GM12878 (cell line): Measurements from ENCODE around the gene PFKFB3. TPM values are rescaled to one million over a fixed set of nuclear protein-coding genes. Genes with fewer than 3 reads are reported as not detected.

ENCODE experiments used
- ATAC-seq: fragments of 200-7000 bp; cut with Tn5 transposase; 3 replicates; pipeline ENCODE4 v1.9.1; 2020; ENCODE audit warnings: mild to moderate bottlenecking, moderate library complexity
- BruUV-seq: library from RNA; stranded (reverse); fragments of 400-500 nt; replicated peaks from 2 replicates; lab custom pipeline; 2021; lab: Mats Ljungman, UMichigan
- CTCF ChIA-PET: fragments of 300-600 bp; sonication (Branson Sonifier 250); formaldehyde crosslinking; extraction: SDS; loops from one replicate; lab custom pipeline; 2021; ENCODE audit warnings: inconsistent platforms; lab: Yijun Ruan, JAX
- POLR2A ChIA-PET: fragments of 350-600 bp; formaldehyde crosslinking; extraction: SDS; loops from one replicate; lab custom pipeline; 2021; ENCODE audit warnings: inconsistent platforms; lab: Charles Lee
- RAD21 ChIA-PET: fragments of 300-600 bp; sonication (Branson Sonifier 250); formaldehyde crosslinking; loops from one replicate; lab custom pipeline; 2023; ENCODE audit warnings: antibody characterized with exemption; ENCODE audit not compliant: unreplicated experiment; lab: Charles Lee
- SMC1A ChIA-PET: fragments of 300-600 bp; sonication (Branson Sonifier 250); formaldehyde crosslinking; loops from one replicate; lab custom pipeline; 2023; ENCODE audit not compliant: unreplicated experiment, uncharacterized antibody; lab: Charles Lee
- DNase-seq: peaks from one replicate; pipeline ENCODE4 v3.0.0-alpha.2; 2011; ENCODE audit warnings: low read depth, low spot score
- FAIRE-seq: peaks from 3 replicates; lab custom pipeline; 2011; peaks lifted over from hg19 to GRCh38; lab: Jason Lieb, UNC
- H2AFZ ChIP-seq: 2 replicates; pipeline ENCODE4 v1.6.0; 2011; ENCODE audit warnings: low read depth, low read length, control low read depth; ENCODE audit not compliant: control insufficient read depth
- H3K27ac ChIP-seq: 2 replicates; pipeline ENCODE4 v1.5.1; 2011; ENCODE audit warnings: control low read depth; ENCODE audit not compliant: control insufficient read depth, insufficient read depth
- H3K27me3 ChIP-seq, 2 experiments: replicated peaks in 1 of 2; 2 replicates each; pipeline versions ENCODE4 v1.6.0 to v1.6.1; 2011; ENCODE audit warnings: low read length in 1 of 2; ENCODE audit not compliant: control insufficient read depth in 2 of 2, insufficient read depth in 2 of 2
- H3K36me3 ChIP-seq, 2 experiments: 2 replicates each; pipeline ENCODE4 v1.5.1; 2011; ENCODE audit warnings: low read length in 1 of 2; ENCODE audit not compliant: control insufficient read depth in 2 of 2, insufficient read depth in 2 of 2
- H3K4me1 ChIP-seq: 2 replicates; pipeline ENCODE4 v1.6.1; 2011; ENCODE audit warnings: mild to moderate bottlenecking, low read length, moderate library complexity, mixed read lengths; ENCODE audit not compliant: control insufficient read depth, insufficient read depth
- H3K4me2 ChIP-seq: 2 replicates; pipeline ENCODE4 v1.6.0; 2011; ENCODE audit warnings: control low read depth; ENCODE audit not compliant: control insufficient read depth, insufficient read depth
- H3K4me3 ChIP-seq: fragments of 200-600 bp; sonication (generic); 2 replicates; pipeline ENCODE4 v1.5.1; 2016
- H3K79me2 ChIP-seq: 2 replicates; pipeline ENCODE4 v1.6.0; 2011; ENCODE audit warnings: low read length; ENCODE audit not compliant: control insufficient read depth, insufficient read depth
- H3K9ac ChIP-seq: 2 replicates; pipeline ENCODE4 v1.8.0; 2011; ENCODE audit warnings: low read length, control low read depth, mixed read lengths; ENCODE audit not compliant: control insufficient read depth, insufficient read depth
- H3K9me3 ChIP-seq: replicated peaks from 3 replicates; pipeline ENCODE4 v1.5.1; 2011; ENCODE audit warnings: mild to moderate bottlenecking, low read length; ENCODE audit not compliant: control insufficient read depth, insufficient read depth
- H4K20me1 ChIP-seq: 2 replicates; pipeline ENCODE4 v1.6.0; 2011; ENCODE audit not compliant: control insufficient read depth, insufficient read depth
- POLR2AphosphoS5 ChIP-seq: IDR thresholded peaks from 2 replicates; pipeline ENCODE4 v1.6.1; 2011; ENCODE audit warnings: mild to moderate bottlenecking, low read length, inconsistent platforms
- WGBS: methylation state at CpG from one replicate; pipeline ENCODE4 v1.1.6; 2016; ENCODE audit warnings: low lambda C conversion rate; ENCODE audit not compliant: insufficient replicate concordance, insufficient coverage; ENCODE audit errors: missing lambda C conversion rate; 5-methylcytosine and 5-hydroxymethylcytosine counted together
- in situ Hi-C: fragments of 300-500 bp; cut with MboI; formaldehyde crosslinking; loops from 9 replicates; pipeline ENCODE4 v1.14.3; 2018; ENCODE audit warnings: mixed read lengths
- intact Hi-C: fragments of 100-400 bp; cut with micrococcal nuclease; formaldehyde crosslinking; loops from one replicate; pipeline ENCODE4 v1.14.2; 2022; ENCODE audit not compliant: unreplicated experiment
- polyA plus RNA-seq, 11 experiments: library from polyadenylated mRNA; depleted of rRNA in 4 of 11; unstranded in 6 of 11; stranded (reverse) in 5 of 11; fragments of >200 nt; fragmentation: Nextera tagmentation in 4 of 11; fragmentation: Illumina TruSeq in 1 of 11; extraction: Ambion mirVana in 4 of 11; extraction: Trizol in 1 of 11; gene quantifications; 1 replicate in 1 of 11; 2 replicates in 10 of 11; pipeline versions ENCODE4 v1.2.1 to v1.2.3, GENCODE V29; 2011 to 2016; ENCODE audit warnings: inconsistent platforms in 2 of 11, missing spikeins in 2 of 11, low read depth in 1 of 11
- total RNA-seq, 4 experiments: library from RNA; depleted of rRNA in 3 of 4; stranded (reverse); fragments of >200 nt in 3 of 4; fragmentation: Illumina TruSeq in 1 of 4; extraction: Trizol in 1 of 4; gene quantifications; 2 replicates each; pipeline versions ENCODE4 v1.2.1 to v1.2.3, GENCODE V29; 2013 to 2021
- TF ChIP-seq, protein P1 (sequence below): IDR thresholded peaks from 2 replicates; pipeline ENCODE4 v1.6.1; 2012; ENCODE audit warnings: low read depth, low read length, improper control_type of control experiment
- TF ChIP-seq, protein P2 (sequence below): fragments of 150-350 bp; IDR thresholded peaks from 2 replicates; pipeline ENCODE4 v1.6.1; 2016; ENCODE audit warnings: low read depth, low read length
- TF ChIP-seq, protein P3 (sequence below): IDR thresholded peaks from 2 replicates; pipeline ENCODE4 v1.6.1; 2012; ENCODE audit warnings: low read depth, low read length, improper control_type of control experiment

The PFKFB3 gene
- total and polyA plus RNA-seq, 10 of the 15 experiments (the other 5 are each of a cell fraction or from before 2014, with no cell fraction given) = 1.6 to 46.7 (median 13.7) TPM

GRCh38 chr10:6218692-6219493 lies 16.2 kb downstream of the PFKFB3 start:
- CTCF ChIA-PET = no interaction called here
- FAIRE-seq (no peak), ATAC-seq (no peak)
- in situ Hi-C loops = no loop called here
- Histone ChIP-seq H3K9me3 (no peaks in the 10 kb centered on the region), H3K4me3 (no peak overlapping the region), H3K4me2 (no peak overlapping the region), H3K4me1 (no peaks in the 10 kb centered on the region), H3K9ac (no peak overlapping the region), H3K79me2 (no peaks in the 10 kb centered on the region), H4K20me1 (no peaks in the 10 kb centered on the region), H3K27me3 (no peaks in the 10 kb centered on the region)
- intact Hi-C loops = no loop called here
- TF ChIP-seq, protein P1, sequence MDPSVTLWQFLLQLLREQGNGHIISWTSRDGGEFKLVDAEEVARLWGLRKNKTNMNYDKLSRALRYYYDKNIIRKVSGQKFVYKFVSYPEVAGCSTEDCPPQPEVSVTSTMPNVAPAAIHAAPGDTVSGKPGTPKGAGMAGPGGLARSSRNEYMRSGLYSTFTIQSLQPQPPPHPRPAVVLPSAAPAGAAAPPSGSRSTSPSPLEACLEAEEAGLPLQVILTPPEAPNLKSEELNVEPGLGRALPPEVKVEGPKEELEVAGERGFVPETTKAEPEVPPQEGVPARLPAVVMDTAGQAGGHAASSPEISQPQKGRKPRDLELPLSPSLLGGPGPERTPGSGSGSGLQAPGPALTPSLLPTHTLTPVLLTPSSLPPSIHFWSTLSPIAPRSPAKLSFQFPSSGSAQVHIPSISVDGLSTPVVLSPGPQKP = no peak
- TF ChIP-seq, protein P2, sequence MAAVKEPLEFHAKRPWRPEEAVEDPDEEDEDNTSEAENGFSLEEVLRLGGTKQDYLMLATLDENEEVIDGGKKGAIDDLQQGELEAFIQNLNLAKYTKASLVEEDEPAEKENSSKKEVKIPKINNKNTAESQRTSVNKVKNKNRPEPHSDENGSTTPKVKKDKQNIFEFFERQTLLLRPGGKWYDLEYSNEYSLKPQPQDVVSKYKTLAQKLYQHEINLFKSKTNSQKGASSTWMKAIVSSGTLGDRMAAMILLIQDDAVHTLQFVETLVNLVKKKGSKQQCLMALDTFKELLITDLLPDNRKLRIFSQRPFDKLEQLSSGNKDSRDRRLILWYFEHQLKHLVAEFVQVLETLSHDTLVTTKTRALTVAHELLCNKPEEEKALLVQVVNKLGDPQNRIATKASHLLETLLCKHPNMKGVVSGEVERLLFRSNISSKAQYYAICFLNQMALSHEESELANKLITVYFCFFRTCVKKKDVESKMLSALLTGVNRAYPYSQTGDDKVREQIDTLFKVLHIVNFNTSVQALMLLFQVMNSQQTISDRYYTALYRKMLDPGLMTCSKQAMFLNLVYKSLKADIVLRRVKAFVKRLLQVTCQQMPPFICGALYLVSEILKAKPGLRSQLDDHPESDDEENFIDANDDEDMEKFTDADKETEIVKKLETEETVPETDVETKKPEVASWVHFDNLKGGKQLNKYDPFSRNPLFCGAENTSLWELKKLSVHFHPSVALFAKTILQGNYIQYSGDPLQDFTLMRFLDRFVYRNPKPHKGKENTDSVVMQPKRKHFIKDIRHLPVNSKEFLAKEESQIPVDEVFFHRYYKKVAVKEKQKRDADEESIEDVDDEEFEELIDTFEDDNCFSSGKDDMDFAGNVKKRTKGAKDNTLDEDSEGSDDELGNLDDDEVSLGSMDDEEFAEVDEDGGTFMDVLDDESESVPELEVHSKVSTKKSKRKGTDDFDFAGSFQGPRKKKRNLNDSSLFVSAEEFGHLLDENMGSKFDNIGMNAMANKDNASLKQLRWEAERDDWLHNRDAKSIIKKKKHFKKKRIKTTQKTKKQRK = no peak
- TF ChIP-seq, protein P3, sequence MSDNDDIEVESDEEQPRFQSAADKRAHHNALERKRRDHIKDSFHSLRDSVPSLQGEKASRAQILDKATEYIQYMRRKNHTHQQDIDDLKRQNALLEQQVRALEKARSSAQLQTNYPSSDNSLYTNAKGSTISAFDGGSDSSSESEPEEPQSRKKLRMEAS = no peak
- peak; percentile 48; the same call in 1 of the 2 replicates for TF ChIP-seq POLR2AphosphoS5
- TF ChIP-seq, all 136 proteins: peak for 1
- BruUV-seq = TSS peak; percentile 5
- WGBS = 92% methylated on average over 19 of the region's 24 CpGs
- no peak overlapping the region for H3K27ac ChIP-seq
- H3K36me3 ChIP-seq = peaks cover 27 to 48% of the 10 kb centered on the region in 2 experiments; a peak in 3 of 4 replicates
- SMC1A ChIA-PET = interaction anchor here (1.1 to 2.0 kb wide), 4 partner anchors 77 to 191 kb away, joined by 3 to 6 read pairs (median 3); no protein-coding TSS in a partner anchor
- H2AFZ ChIP-seq = no peak overlapping the region
- RAD21 ChIA-PET = interaction anchor here (1.0 kb wide), 1 partner anchor 184 kb away, joined by 4 read pairs; no protein-coding TSS in a partner anchor
- no peak for DNase-seq
- POLR2A ChIA-PET = no interaction called here
